Retina (tissue), 1 donor: ENCODE data around the gene HNRNPDL.

ENCODE experiments used
- DNase-seq: peaks from one replicate; pipeline ENCODE4 v3.0.0-alpha.2; 2016

Gene HNRNPDL

GRCh38 chr4:82381661-82382296 is 48.5 kb downstream of the HNRNPDL start:
- no peak for DNase-seq

GRCh38 chr4:82381235-82381634 is 49.0 kb downstream of the HNRNPDL start:
- no peak for DNase-seq

GRCh38 chr4:82380831-82381230 is 49.4 kb downstream of the HNRNPDL start:
- DNase-seq = no peak

GRCh38 chr4:82380344-82380743 is 49.9 kb downstream of the HNRNPDL start:
- DNase-seq = no peak

DNA sequence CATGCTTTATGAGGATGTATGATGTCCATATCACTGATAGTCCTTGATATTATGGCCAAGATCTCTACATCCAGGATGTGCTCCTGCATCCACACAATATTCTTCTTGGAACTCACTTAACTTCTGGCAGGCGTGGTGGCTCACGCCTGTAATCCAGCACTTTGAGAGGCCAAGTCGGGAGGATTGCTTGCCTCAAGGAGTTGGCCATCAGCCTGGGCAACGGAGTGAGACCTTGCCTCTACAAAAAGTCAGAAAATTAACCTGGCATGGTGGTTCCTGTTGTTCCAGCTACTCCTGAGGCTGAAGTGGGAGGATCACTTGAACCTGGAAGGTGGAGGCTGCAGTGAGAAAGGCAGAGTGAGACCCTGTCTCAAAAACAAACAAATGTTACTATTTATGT is 54.2 kb downstream of the HNRNPDL start:
- DNase-seq = no peak

GRCh38 chr4:82373816-82374625 is 56.2 kb downstream of the HNRNPDL start, which contains the start of gene HNRNPD:
HNRNPD (minus strand) TSS chr4:82373991; CDS start chr4:82373678, 313 bp downstream.
- peak; percentile 98 for DNase-seq

- no peak for DNase-seq
Measured at GRCh38 chr4:82373486-82373815, 56.8 kb downstream of the HNRNPDL start.
